Activated B cell treated with CpG ODN at 0.5 μM for 24 hours (primary cell): ENCODE data around the gene MPHOSPH9. TPM values are rescaled to one million over a fixed set of nuclear protein-coding genes. Genes with fewer than 3 reads are reported as not detected.

Source experiments
- ATAC-seq: fragments of 200-7000 bp; cut with Tn5 transposase; one replicate; pipeline ENCODE4 v1.10.0; 2021; ENCODE audit warnings: low read depth, mild to moderate bottlenecking, moderate library complexity
- CTCF ChIA-PET: fragments of 350-600 bp; sonication (Branson Sonifier 250); formaldehyde crosslinking; loops from one replicate; lab custom pipeline; 2021; ENCODE audit warnings: antibody characterized with exemption; lab: Charles Lee
- POLR2A ChIA-PET: fragments of 350-600 bp; sonication (Branson Sonifier 250); formaldehyde crosslinking; loops from one replicate; lab custom pipeline; 2021; ENCODE audit warnings: antibody characterized with exemption; lab: Charles Lee
- DNase-seq: peaks from one replicate; pipeline ENCODE4 v3.0.0; 2022
- H3K27ac Mint-ChIP-seq: one replicate; pipeline ENCODE4 v1.8.0; 2020; ENCODE audit warnings: mixed read lengths
- H3K27me3 Mint-ChIP-seq: one replicate; pipeline ENCODE4 v1.8.0; 2021; ENCODE audit warnings: mixed read lengths
- H3K36me3 Mint-ChIP-seq: one replicate; pipeline ENCODE4 v1.8.0; 2021; ENCODE audit warnings: low read depth, mixed read lengths
- H3K4me1 Mint-ChIP-seq: one replicate; pipeline ENCODE4 v1.8.0; 2021; ENCODE audit warnings: mixed read lengths
- H3K4me3 Mint-ChIP-seq: one replicate; pipeline ENCODE4 v1.8.0; 2020; ENCODE audit warnings: mild to moderate bottlenecking, mixed read lengths
- H3K9me3 Mint-ChIP-seq: one replicate; pipeline ENCODE4 v1.8.0; 2020; ENCODE audit warnings: mixed read lengths
- intact Hi-C: fragments of 100-400 bp; cut with micrococcal nuclease; formaldehyde crosslinking; loops from one replicate; pipeline ENCODE4 v1.15.1; 2024
- total RNA-seq: library from RNA; stranded (reverse); gene quantifications from 2 replicates; pipeline ENCODE4 v1.2.3, GENCODE V29; 2022
- TF ChIP-seq, protein P1 (sequence below): fragments of 200-600 bp; IDR thresholded peaks from one replicate; pipeline ENCODE4 v1.8.0; 2022; ENCODE audit warnings: antibody characterized with exemption, mild to moderate bottlenecking

Gene MPHOSPH9
- total RNA-seq, 1 donor from 2014 or later = 47.2 TPM

DNA sequence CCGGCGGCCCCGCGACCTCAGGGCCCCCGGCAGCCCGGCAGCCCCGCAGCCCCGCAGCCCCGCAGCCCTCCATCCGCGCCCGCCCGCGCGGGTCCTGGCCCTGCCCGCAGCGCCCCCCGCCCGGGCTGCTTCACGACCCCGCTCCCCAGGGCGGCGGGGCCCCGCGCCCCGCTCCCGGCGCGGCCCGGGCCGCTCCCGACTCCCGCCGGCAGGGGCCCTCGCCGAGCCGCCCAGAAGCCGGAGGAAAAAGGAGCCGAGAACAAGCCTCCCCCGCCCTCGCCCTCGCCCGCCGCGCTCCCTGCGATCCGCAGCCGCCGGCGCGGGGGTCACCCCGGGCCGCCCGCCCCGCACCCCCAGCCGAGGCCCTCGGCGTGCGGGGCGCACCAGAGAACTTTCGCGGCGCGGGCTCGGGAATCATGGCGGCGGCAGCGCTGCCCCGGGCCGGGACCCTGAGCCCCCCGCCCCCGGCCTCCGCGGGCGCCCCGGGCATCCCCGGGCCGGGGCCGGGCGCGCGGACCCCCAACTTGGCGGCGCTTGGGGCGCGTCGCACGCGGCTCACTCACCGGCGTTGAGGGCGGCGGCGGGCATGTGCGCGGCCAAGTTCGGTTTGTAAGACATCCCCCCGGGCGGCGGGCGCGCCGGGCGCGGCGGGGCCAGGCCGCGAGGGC lies 38.2 kb upstream of the MPHOSPH9 start:
- Mint-ChIP-seq H3K4me3 (no peak overlapping the region), H3K36me3 (no peaks in the 10 kb centered on the region), H3K4me1 (peaks cover 31% of the 10 kb centered on the region), H3K27me3 (no peaks in the 10 kb centered on the region), H3K27ac (no peak overlapping the region), H3K9me3 (no peaks in the 10 kb centered on the region)
- POLR2A ChIA-PET = interaction anchor here (2.0 kb wide), 1 partner anchor 39 kb away, joined by 9 read pairs; the partner anchor contains the start of genes MPHOSPH9 and MTRFR
- CTCF ChIA-PET = interaction anchor here (0.6 to 1.2 kb wide), 3 partner anchors 311 to 634 kb away, joined by 3 to 5 read pairs (median 4); partner anchors contain the start of gene DDX55
- peak; percentile 81 for ATAC-seq
- intact Hi-C loops = loop anchor here (1.0 to 2.0 kb wide), 4 partner anchors 38 to 347 kb away; partner anchors contain the start of genes MPHOSPH9, MTRFR and TMED2
- TF ChIP-seq, protein P1, sequence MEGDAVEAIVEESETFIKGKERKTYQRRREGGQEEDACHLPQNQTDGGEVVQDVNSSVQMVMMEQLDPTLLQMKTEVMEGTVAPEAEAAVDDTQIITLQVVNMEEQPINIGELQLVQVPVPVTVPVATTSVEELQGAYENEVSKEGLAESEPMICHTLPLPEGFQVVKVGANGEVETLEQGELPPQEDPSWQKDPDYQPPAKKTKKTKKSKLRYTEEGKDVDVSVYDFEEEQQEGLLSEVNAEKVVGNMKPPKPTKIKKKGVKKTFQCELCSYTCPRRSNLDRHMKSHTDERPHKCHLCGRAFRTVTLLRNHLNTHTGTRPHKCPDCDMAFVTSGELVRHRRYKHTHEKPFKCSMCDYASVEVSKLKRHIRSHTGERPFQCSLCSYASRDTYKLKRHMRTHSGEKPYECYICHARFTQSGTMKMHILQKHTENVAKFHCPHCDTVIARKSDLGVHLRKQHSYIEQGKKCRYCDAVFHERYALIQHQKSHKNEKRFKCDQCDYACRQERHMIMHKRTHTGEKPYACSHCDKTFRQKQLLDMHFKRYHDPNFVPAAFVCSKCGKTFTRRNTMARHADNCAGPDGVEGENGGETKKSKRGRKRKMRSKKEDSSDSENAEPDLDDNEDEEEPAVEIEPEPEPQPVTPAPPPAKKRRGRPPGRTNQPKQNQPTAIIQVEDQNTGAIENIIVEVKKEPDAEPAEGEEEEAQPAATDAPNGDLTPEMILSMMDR = no peak
- peak; percentile 76 for DNase-seq

DNA sequence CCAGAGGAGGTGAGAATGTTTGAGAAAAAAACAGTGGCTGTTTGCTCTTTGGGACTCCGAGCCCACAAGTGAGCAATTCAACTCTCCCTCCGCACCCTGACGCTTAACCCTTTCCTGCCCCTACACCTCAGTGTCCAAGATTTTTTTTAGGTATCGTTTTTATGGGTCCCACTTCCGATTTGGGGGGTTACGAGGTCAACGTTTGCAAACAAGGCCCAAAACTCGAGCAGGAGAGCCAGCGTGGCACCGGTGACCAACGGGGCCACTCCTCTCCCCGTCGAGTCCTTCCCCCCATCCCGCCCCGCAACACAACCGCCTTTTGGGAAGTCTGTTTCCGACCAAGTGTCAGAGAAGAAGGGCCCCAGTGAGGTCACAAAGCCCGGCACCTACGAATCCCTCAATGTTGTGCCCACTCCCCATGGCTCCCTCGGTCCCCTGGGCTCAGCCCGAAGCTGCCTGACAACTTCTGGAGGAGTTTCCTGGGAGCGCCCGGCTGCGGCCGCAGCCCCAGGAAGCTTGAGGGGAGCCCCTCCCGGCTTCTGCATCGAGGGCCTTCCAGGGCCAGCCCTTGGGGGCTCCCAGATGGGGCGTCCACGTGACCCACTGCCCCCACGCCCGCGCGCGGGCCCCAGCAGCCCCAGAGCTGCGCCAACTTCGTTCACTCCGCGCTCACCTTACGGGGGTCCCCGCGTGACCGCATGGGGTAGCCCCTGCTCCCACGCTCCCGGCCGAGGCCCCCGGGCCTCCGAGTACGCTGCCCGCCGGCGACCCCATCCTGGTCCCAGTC lies 37.5 kb upstream of the MPHOSPH9 start:
- H3K27me3 Mint-ChIP-seq = no peaks in the 10 kb centered on the region
- peak overlapping the region; percentile 81 for H3K4me3 Mint-ChIP-seq
- peak overlapping the region; percentile 59 for H3K27ac Mint-ChIP-seq
- H3K36me3 Mint-ChIP-seq = no peaks in the 10 kb centered on the region
- TF ChIP-seq, protein P1 = no peak
- ATAC-seq (no peak), DNase-seq (peak; percentile 31)
- intact Hi-C loops = loop anchor here (2.0 kb wide), 1 partner anchor 38 kb away; the partner anchor contains the start of genes MPHOSPH9 and MTRFR
- H3K9me3 Mint-ChIP-seq = no peaks in the 10 kb centered on the region
- CTCF ChIA-PET = interaction anchor here (0.6 to 1.2 kb wide), 5 partner anchors 13 to 635 kb away, joined by 3 to 6 read pairs (median 4); partner anchors contain the start of gene DDX55
- H3K4me1 Mint-ChIP-seq = peaks cover 31% of the 10 kb centered on the region
- POLR2A ChIA-PET = interaction anchor here (1.1 to 2.0 kb wide), 2 partner anchors 38 to 314 kb away, joined by 4 to 9 read pairs; partner anchors contain the start of genes MPHOSPH9, MTRFR and TMED2

DNA sequence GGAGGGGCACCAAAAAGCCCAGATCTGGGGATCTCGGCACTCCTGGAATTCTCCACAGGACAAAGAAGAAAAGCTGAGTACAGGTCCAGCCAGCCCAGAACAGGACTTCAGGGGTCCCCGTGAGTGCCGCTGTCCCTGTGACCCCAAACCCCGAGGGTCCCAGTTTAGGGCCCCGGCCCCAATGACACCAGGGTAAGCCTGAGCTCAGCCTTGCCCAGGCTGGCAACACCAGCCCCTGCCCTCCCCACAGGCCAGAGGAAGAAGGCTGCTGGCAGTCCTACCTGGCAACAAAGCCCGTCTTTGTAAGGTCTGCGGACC lies 36.9 kb upstream of the MPHOSPH9 start:
- peak; percentile 28 for ATAC-seq
- Mint-ChIP-seq H3K36me3 (no peaks in the 10 kb centered on the region), H3K4me1 (peaks cover 31% of the 10 kb centered on the region), H3K9me3 (no peaks in the 10 kb centered on the region), H3K4me3 (peak overlapping the region; percentile 81), H3K27me3 (no peaks in the 10 kb centered on the region), H3K27ac (peak overlapping the region; percentile 59)
- peak; percentile 29 for DNase-seq
- CTCF ChIA-PET = interaction anchor here (0.8 to 1.3 kb wide), 4 partner anchors 12 to 350 kb away, joined by 3 to 6 read pairs (median 4); no protein-coding TSS in a partner anchor
- POLR2A ChIA-PET = interaction anchor here (0.6 to 2.0 kb wide), 3 partner anchors 37 to 314 kb away, joined by 3 to 9 read pairs (median 4); partner anchors contain the start of genes MPHOSPH9, MTRFR and TMED2
- intact Hi-C loops = loop anchor here (2.0 kb wide), 2 partner anchors 37 to 95 kb away; partner anchors contain the start of genes MPHOSPH9, MTRFR and SBNO1
- TF ChIP-seq, protein P1 = no peak

DNA sequence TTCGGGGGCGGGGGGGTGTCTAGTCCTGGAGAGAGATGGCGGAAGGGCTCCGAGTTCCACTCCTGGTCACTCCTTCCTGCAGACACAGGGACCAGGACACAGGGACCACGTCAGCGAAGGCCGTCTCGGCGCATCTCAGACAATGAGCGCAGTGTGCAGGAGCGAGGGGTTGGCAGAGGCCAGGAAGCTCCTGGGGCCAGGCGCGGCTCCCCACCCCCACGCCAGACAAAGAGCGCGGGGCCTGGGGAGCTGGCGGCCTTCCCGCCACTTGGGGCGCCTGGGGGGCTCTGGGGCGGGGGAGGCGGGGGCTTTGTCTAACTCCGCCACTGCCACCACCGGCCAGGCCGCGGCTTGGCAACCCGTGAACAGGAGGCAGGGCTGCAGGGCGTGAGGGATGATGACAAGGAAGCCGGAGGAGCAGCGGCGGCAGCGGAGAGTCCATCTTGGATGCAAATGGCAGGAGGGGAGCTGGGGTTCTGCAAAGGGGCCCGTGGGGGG lies 36.5 kb upstream of the MPHOSPH9 start:
- ChIA-PET POLR2A (interaction anchor here (0.6 to 2.0 kb wide), 4 partner anchors 32 to 315 kb away, joined by 3 to 9 read pairs (median 4); partner anchors contain the start of genes MPHOSPH9, MTRFR and TMED2), CTCF (interaction anchor here (0.8 to 1.3 kb wide), 3 partner anchors 12 to 351 kb away, joined by 3 to 6 read pairs (median 4); no protein-coding TSS in a partner anchor)
- intact Hi-C loops = loop anchor here (2.0 kb wide), 1 partner anchor 95 kb away; the partner anchor contains the start of gene SBNO1
- Mint-ChIP-seq H3K4me3 (peak overlapping the region; percentile 81), H3K36me3 (peaks cover 2% of the 10 kb centered on the region), H3K4me1 (peaks cover 31% of the 10 kb centered on the region), H3K9me3 (no peaks in the 10 kb centered on the region), H3K27ac (no peak overlapping the region), H3K27me3 (no peaks in the 10 kb centered on the region)
- DNase-seq (peak; percentile 34), ATAC-seq (peak; percentile 23)
- TF ChIP-seq, protein P1 = no peak
